Loucy (cell line): ENCODE measurements around the gene KCNMA1.

Experiments used
- H2AFZ ChIP-seq: fragments of 200-600 bp; sonication (generic); 2 replicates; pipeline ENCODE4 v1.6.0; 2016; ENCODE audit warnings: antibody characterized with exemption, mild to moderate bottlenecking, low read length, moderate library complexity
- H3F3A ChIP-seq: fragments of 200-600 bp; 2 replicates; pipeline ENCODE4 v1.6.0; 2016; ENCODE audit warnings: antibody characterized with exemption, low read depth, mild to moderate bottlenecking
- H3K27me3 ChIP-seq: fragments of 200-600 bp; sonication (generic); 2 replicates; pipeline ENCODE4 v1.6.1; 2014; ENCODE audit warnings: low read length, mild to moderate bottlenecking; ENCODE audit not compliant: insufficient read depth, poor library complexity, severe bottlenecking
- H3K36me3 ChIP-seq: fragments of 200-600 bp; sonication (generic); 2 replicates; pipeline ENCODE4 v1.6.1; 2016; ENCODE audit warnings: low read length; ENCODE audit not compliant: insufficient read depth
- H3K4me1 ChIP-seq: fragments of 200-600 bp; sonication (generic); 2 replicates; pipeline ENCODE4 v1.5.1; 2014; ENCODE audit warnings: low read length, mild to moderate bottlenecking; ENCODE audit not compliant: insufficient read depth, poor library complexity, severe bottlenecking
- H3K4me2 ChIP-seq: fragments of 200-600 bp; sonication (generic); 2 replicates; pipeline ENCODE4 v1.6.0; 2014; ENCODE audit warnings: antibody characterized with exemption, low read length, low read depth, mild to moderate bottlenecking; ENCODE audit not compliant: poor library complexity, severe bottlenecking
- H3K4me3 ChIP-seq: fragments of 200-600 bp; sonication (generic); 2 replicates; pipeline ENCODE4 v1.5.1; 2014; ENCODE audit warnings: low read length, mild to moderate bottlenecking, mixed read lengths; ENCODE audit not compliant: poor library complexity, severe bottlenecking
- H3K79me2 ChIP-seq: fragments of 200-600 bp; sonication (generic); 2 replicates; pipeline ENCODE4 v1.6.1; 2014; ENCODE audit warnings: low read length; ENCODE audit not compliant: insufficient read depth
- H3K9ac ChIP-seq: fragments of 200-600 bp; sonication (generic); 2 replicates; pipeline ENCODE4 v1.6.0; 2014; ENCODE audit warnings: mild to moderate bottlenecking, low read depth, low read length, moderate library complexity; ENCODE audit not compliant: poor library complexity, severe bottlenecking
- H3K9me2 ChIP-seq: fragments of 200-600 bp; sonication (generic); replicated peaks from 2 replicates; pipeline ENCODE4 v1.6.1; 2016; ENCODE audit warnings: low read depth, low read length, mixed read lengths
- H3K9me3 ChIP-seq: fragments of 200-600 bp; sonication (generic); 2 replicates; pipeline ENCODE4 v1.6.1; 2014; ENCODE audit warnings: mild to moderate bottlenecking, antibody characterized with exemption, low read length, low read depth; ENCODE audit not compliant: insufficient read depth
- H4K20me1 ChIP-seq: fragments of 200-600 bp; sonication (generic); 2 replicates; pipeline ENCODE4 v1.6.0; 2014; ENCODE audit warnings: antibody characterized with exemption, low read length, mild to moderate bottlenecking; ENCODE audit not compliant: insufficient read depth, poor library complexity, severe bottlenecking
- CTCF ChIP-seq: fragments of 200-600 bp; sonication (generic); conservative IDR thresholded peaks from 2 replicates; pipeline ENCODE4 v1.5.1; 2014; ENCODE audit warnings: mild to moderate bottlenecking, antibody characterized with exemption, low read length
- EZH2phosphoT487 ChIP-seq: fragments of 200-600 bp; IDR thresholded peaks from 2 replicates; pipeline ENCODE4 v1.6.1; 2018; ENCODE audit warnings: antibody characterized with exemption, mild to moderate bottlenecking, moderate library complexity, borderline replicate concordance

Gene KCNMA1

GRCh38 chr10:77176232-77176631, 461.4 kb downstream of the KCNMA1 start:
- Histone ChIP-seq H3K9ac (no peak overlapping the region), H3K79me2 (no peaks in the 10 kb centered on the region), H3K4me2 (no peak overlapping the region)

GRCh38 chr10:77175631-77176222, 461.9 kb downstream of the KCNMA1 start:
- H3K4me1 ChIP-seq, result no peaks in the 10 kb centered on the region
- H3K4me2 ChIP-seq, result no peak overlapping the region
- TF ChIP-seq EZH2phosphoT487 (no peak), CTCF (no peak)

More at GRCh38 chr10:77176232-77176631, 461.4 kb downstream of the KCNMA1 start:
- Histone ChIP-seq H2AFZ (no peak overlapping the region; the same call in 1 of the 2 replicates), H3K27me3 (no peaks in the 10 kb centered on the region), H3K36me3 (no peaks in the 10 kb centered on the region), H3K4me1 (no peaks in the 10 kb centered on the region), H3K9me3 (no peaks in the 10 kb centered on the region), H3K4me3 (no peak overlapping the region), H4K20me1 (no peaks in the 10 kb centered on the region), H3F3A (no peaks in the 10 kb centered on the region), H3K9me2 (no peaks in the 10 kb centered on the region)
- no peak for TF ChIP-seq CTCF
- no peak for TF ChIP-seq EZH2phosphoT487

GRCh38 chr10:77173615-77174461, 463.8 kb downstream of the KCNMA1 start:
- H3K36me3 ChIP-seq, result no peaks in the 10 kb centered on the region
- no peak overlapping the region for H3K9ac ChIP-seq
- peak overlapping the region; percentile 5 for H3K4me2 ChIP-seq
- no peaks in the 10 kb centered on the region for H4K20me1 ChIP-seq
- no peaks in the 10 kb centered on the region for H3K27me3 ChIP-seq
- H3K4me1 ChIP-seq, result no peaks in the 10 kb centered on the region
- H3K4me3 ChIP-seq, result no peak overlapping the region
- H2AFZ ChIP-seq, result no peak overlapping the region
- no peaks in the 10 kb centered on the region for H3K9me2 ChIP-seq
- H3F3A ChIP-seq, result no peaks in the 10 kb centered on the region
- no peaks in the 10 kb centered on the region for H3K79me2 ChIP-seq
- H3K9me3 ChIP-seq, result no peaks in the 10 kb centered on the region
- TF ChIP-seq EZH2phosphoT487 (no peak), CTCF (peak; percentile 97)

More at GRCh38 chr10:77175631-77176222, 461.9 kb downstream of the KCNMA1 start:
- Histone ChIP-seq H3K9me3 (no peaks in the 10 kb centered on the region), H4K20me1 (no peaks in the 10 kb centered on the region), H3K9ac (no peak overlapping the region), H3K9me2 (no peaks in the 10 kb centered on the region), H3K79me2 (no peaks in the 10 kb centered on the region), H3K27me3 (no peaks in the 10 kb centered on the region), H2AFZ (no peak overlapping the region), H3F3A (no peaks in the 10 kb centered on the region), H3K4me3 (no peak overlapping the region), H3K36me3 (no peaks in the 10 kb centered on the region)
